Neural progenitor cell (in vitro differentiated cells): ENCODE measurements around the gene AXDND1. TPM values are rescaled to one million over a fixed set of nuclear protein-coding genes. Genes with fewer than 3 reads are reported as not detected.

Experiments used
- DNase-seq: peaks from one replicate; pipeline ENCODE4 v3.0.0-alpha.2; 2016; ENCODE audit warnings: low spot score
- H2AFZ ChIP-seq: fragments of 200-600 bp; sonication (generic); replicated peaks from 2 replicates; pipeline ENCODE4 v1.6.1; 2016; ENCODE audit warnings: antibody characterized with exemption
- H3F3A ChIP-seq: fragments of 200-600 bp; sonication (generic); 2 replicates; pipeline ENCODE4 v1.6.1; 2016; ENCODE audit warnings: antibody characterized with exemption, low read depth
- H3K27ac ChIP-seq: fragments of 200-600 bp; sonication (generic); 2 replicates; pipeline ENCODE4 v1.5.1; 2016; ENCODE audit warnings: mild to moderate bottlenecking
- H3K27me3 ChIP-seq: fragments of 200-600 bp; sonication (generic); 2 replicates; pipeline ENCODE4 v1.6.1; 2016; ENCODE audit warnings: mild to moderate bottlenecking, moderate library complexity
- H3K36me3 ChIP-seq: fragments of 200-600 bp; sonication (generic); 2 replicates; pipeline ENCODE4 v1.5.1; 2016
- H3K4me1 ChIP-seq: fragments of 200-600 bp; sonication (generic); 2 replicates; pipeline ENCODE4 v1.6.1; 2016; ENCODE audit warnings: mixed run types
- H3K4me2 ChIP-seq: fragments of 200-600 bp; sonication (generic); 2 replicates; pipeline ENCODE4 v1.6.1; 2016
- H3K4me3 ChIP-seq: fragments of 200-600 bp; sonication (generic); 2 replicates; pipeline ENCODE4 v1.5.1; 2016
- H3K79me2 ChIP-seq: fragments of 200-600 bp; sonication (generic); 2 replicates; pipeline ENCODE4 v1.6.1; 2016; ENCODE audit warnings: low read depth
- H3K9ac ChIP-seq: fragments of 200-600 bp; sonication (generic); 2 replicates; pipeline ENCODE4 v1.6.1; 2016
- H3K9me3 ChIP-seq: fragments of 200-600 bp; sonication (generic); 2 replicates; pipeline ENCODE4 v1.5.1; 2016; ENCODE audit warnings: low read depth
- H4K20me1 ChIP-seq: fragments of 200-600 bp; sonication (generic); 2 replicates; pipeline ENCODE4 v1.6.1; 2016; ENCODE audit warnings: low read depth
- H3K27ac Mint-ChIP-seq: 3 replicates; pipeline ENCODE4 v1.8.0; 2021; ENCODE audit warnings: mixed read lengths
- H3K27me3 Mint-ChIP-seq: 2 replicates; pipeline ENCODE4 v1.8.0; 2022; ENCODE audit warnings: low read depth, mild to moderate bottlenecking, inconsistent platforms, moderate library complexity, mixed read lengths; ENCODE audit not compliant: insufficient read depth
- H3K36me3 Mint-ChIP-seq: 3 replicates; pipeline ENCODE4 v1.8.0; 2021; ENCODE audit warnings: mixed read lengths
- H3K4me1 Mint-ChIP-seq: 3 replicates; pipeline ENCODE4 v1.8.0; 2021; ENCODE audit warnings: mixed read lengths
- H3K4me3 Mint-ChIP-seq: 3 replicates; pipeline ENCODE4 v1.8.0; 2021; ENCODE audit warnings: mild to moderate bottlenecking, moderate library complexity, mixed read lengths
- H3K9me3 Mint-ChIP-seq: 3 replicates; pipeline ENCODE4 v1.8.0; 2020; ENCODE audit warnings: mixed read lengths
- EZH2 ChIP-seq: fragments of 200-600 bp; sonication (generic); IDR thresholded peaks from 2 replicates; pipeline ENCODE4 v1.6.1; 2017; ENCODE audit warnings: antibody characterized with exemption, mild to moderate bottlenecking, moderate library complexity
- EZH2phosphoT487 ChIP-seq: fragments of 200-600 bp; sonication (generic); IDR thresholded peaks from 2 replicates; pipeline ENCODE4 v1.6.1; 2017; ENCODE audit warnings: antibody characterized with exemption
- total RNA-seq: library from RNA; depleted of rRNA; stranded (reverse); fragments of >200 nt; gene quantifications from 2 replicates; pipeline ENCODE4 v1.2.3, GENCODE V29; 2015; ENCODE audit warnings: low replicate concordance
- TF ChIP-seq, protein P1 (sequence below): fragments of 200-600 bp; sonication (generic); IDR thresholded peaks from 2 replicates; pipeline ENCODE4 v1.5.1; 2017; ENCODE audit warnings: antibody characterized with exemption, mild to moderate bottlenecking

The AXDND1 gene
- total RNA-seq, 1 donor from 2014 or later: 0.30 TPM

DNA sequence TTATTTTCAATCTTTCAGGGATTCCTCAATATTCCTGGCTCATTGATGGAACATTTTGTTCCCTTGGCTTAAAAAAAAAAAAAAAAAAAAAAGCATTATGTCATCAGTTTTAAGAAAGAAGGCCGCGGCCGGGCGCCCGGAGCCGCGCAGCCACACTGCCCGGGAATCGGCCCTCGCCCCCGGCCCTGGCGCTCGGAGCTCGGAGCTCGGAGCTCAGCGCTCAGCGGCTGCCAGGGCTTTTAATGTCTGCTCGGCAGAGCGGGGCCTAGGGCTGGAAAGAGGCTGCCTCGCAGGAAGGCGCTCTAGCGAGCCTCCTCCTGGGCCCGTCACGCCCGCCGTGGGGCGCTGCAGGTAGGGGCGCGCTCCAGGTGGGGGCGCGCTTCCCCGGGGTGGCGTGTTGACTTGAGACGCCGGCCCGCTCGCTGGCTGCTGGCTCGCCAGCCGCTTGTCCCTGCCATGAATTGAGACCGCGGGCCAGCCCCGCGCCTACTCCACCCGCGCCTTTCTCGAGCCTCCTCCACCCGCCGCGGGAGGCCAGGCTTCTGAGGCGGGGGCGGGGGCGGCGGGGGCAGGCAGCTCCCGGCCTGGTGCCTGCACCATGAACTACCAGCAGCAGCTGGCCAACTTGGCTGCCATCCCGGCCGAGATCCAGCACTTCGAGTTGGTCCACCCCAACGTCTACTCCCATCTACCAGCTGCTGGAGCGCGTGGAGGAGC, 220.5 kb downstream of the AXDND1 start:
- Histone ChIP-seq H3K9me3 (no peaks in the 10 kb centered on the region), H3F3A (no peaks in the 10 kb centered on the region), H3K4me1 (peaks cover 11% of the 10 kb centered on the region), H3K79me2 (no peaks in the 10 kb centered on the region), H3K27me3 (peaks cover 36% of the 10 kb centered on the region), H3K4me3 (peak overlapping the region; percentile 44), H3K36me3 (no peaks in the 10 kb centered on the region), H3K9ac (no peak overlapping the region), H2AFZ (peak overlapping the region; percentile 95), H3K4me2 (peak overlapping the region; percentile 73), H3K27ac (no peak overlapping the region), H4K20me1 (no peaks in the 10 kb centered on the region)
- H3K36me3 Mint-ChIP-seq: no peaks in the 10 kb centered on the region
- H3K9me3 Mint-ChIP-seq: no peaks in the 10 kb centered on the region
- peak overlapping the region; percentile 21 for H3K4me3 Mint-ChIP-seq
- DNase-seq: peak; percentile 85
- H3K27ac Mint-ChIP-seq: no peak overlapping the region
- TF ChIP-seq, protein P1, sequence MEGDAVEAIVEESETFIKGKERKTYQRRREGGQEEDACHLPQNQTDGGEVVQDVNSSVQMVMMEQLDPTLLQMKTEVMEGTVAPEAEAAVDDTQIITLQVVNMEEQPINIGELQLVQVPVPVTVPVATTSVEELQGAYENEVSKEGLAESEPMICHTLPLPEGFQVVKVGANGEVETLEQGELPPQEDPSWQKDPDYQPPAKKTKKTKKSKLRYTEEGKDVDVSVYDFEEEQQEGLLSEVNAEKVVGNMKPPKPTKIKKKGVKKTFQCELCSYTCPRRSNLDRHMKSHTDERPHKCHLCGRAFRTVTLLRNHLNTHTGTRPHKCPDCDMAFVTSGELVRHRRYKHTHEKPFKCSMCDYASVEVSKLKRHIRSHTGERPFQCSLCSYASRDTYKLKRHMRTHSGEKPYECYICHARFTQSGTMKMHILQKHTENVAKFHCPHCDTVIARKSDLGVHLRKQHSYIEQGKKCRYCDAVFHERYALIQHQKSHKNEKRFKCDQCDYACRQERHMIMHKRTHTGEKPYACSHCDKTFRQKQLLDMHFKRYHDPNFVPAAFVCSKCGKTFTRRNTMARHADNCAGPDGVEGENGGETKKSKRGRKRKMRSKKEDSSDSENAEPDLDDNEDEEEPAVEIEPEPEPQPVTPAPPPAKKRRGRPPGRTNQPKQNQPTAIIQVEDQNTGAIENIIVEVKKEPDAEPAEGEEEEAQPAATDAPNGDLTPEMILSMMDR: peak; percentile 73
- TF ChIP-seq EZH2 (peak; percentile 54), EZH2phosphoT487 (no peak)
- H3K27me3 Mint-ChIP-seq: peaks cover 10% of the 10 kb centered on the region
- H3K4me1 Mint-ChIP-seq: peaks cover 5% of the 10 kb centered on the region

DNA sequence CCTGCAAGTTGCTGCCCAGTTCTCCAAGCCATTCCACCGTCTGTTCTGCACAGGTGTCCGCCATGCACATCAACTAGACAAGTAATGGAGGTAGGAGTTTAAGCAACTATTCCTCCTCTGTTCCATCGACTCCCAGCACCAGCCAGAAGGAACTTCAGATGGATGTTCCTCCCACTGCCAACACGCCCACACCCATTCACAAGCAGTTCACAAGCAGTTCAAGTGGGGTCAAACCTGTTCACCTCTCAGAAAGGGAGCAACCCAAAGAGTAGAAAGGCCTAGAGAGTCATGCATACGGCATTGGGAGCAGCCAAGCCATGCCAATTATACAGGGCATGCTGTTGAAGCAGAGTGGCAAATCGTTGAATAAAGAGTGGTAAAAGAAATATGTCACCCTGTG, 221.6 kb downstream of the AXDND1 start:
- H3K36me3 ChIP-seq: no peaks in the 10 kb centered on the region
- H3K27me3 ChIP-seq: peaks cover 40% of the 10 kb centered on the region
- no peak overlapping the region for H2AFZ ChIP-seq
- Mint-ChIP-seq H3K27ac (no peak overlapping the region), H3K4me1 (peaks cover 5% of the 10 kb centered on the region), H3K27me3 (peaks cover 10% of the 10 kb centered on the region), H3K9me3 (no peaks in the 10 kb centered on the region), H3K36me3 (no peaks in the 10 kb centered on the region), H3K4me3 (no peak overlapping the region)
- no peak overlapping the region for H3K4me2 ChIP-seq
- H3K9ac ChIP-seq: no peak overlapping the region
- no peaks in the 10 kb centered on the region for H3F3A ChIP-seq
- no peak overlapping the region for H3K27ac ChIP-seq
- no peak for DNase-seq
- no peaks in the 10 kb centered on the region for H4K20me1 ChIP-seq
- TF ChIP-seq, protein P1: no peak
- TF ChIP-seq EZH2: no peak
- TF ChIP-seq EZH2phosphoT487: no peak
- H3K4me3 ChIP-seq: no peak overlapping the region
- no peaks in the 10 kb centered on the region for H3K9me3 ChIP-seq
- H3K4me1 ChIP-seq: peaks cover 11% of the 10 kb centered on the region
- no peaks in the 10 kb centered on the region for H3K79me2 ChIP-seq

- H3K4me1 Mint-ChIP-seq: peaks cover 5% of the 10 kb centered on the region
- Histone ChIP-seq H2AFZ (no peak overlapping the region), H3K9me3 (no peaks in the 10 kb centered on the region), H3K4me3 (no peak overlapping the region), H3K36me3 (no peaks in the 10 kb centered on the region), H3F3A (no peaks in the 10 kb centered on the region), H3K27me3 (peaks cover 40% of the 10 kb centered on the region), H4K20me1 (no peaks in the 10 kb centered on the region), H3K9ac (no peak overlapping the region), H3K4me2 (no peak overlapping the region), H3K27ac (no peak overlapping the region), H3K79me2 (no peaks in the 10 kb centered on the region), H3K4me1 (peaks cover 7% of the 10 kb centered on the region)
- H3K9me3 Mint-ChIP-seq: no peaks in the 10 kb centered on the region
- H3K36me3 Mint-ChIP-seq: no peaks in the 10 kb centered on the region
- DNase-seq: no peak
- TF ChIP-seq EZH2: no peak
- TF ChIP-seq, protein P1: no peak
- TF ChIP-seq EZH2phosphoT487: no peak
- no peak overlapping the region for H3K4me3 Mint-ChIP-seq
- no peak overlapping the region for H3K27ac Mint-ChIP-seq
- peaks cover 6% of the 10 kb centered on the region for H3K27me3 Mint-ChIP-seq
These were observed 222.8 kb downstream of the AXDND1 start for GRCh38 chr1:179588425-179589024.
